Stimulated activated CD4-positive, alpha-beta T cell treated with anti-CD3 and anti-CD28 coated beads, TNF-alpha, amount 100 ng/mL, for 1 hour (primary cell): ENCODE measurements around the gene CCDC102A.
"Not testable (repeated sequence)": the region's sequence is repeated elsewhere in the genome, so short reads cannot be mapped to it uniquely, and the experiment has no call there.

Experiments used
- DNase-seq, 3 donors: peaks; one replicate each; pipeline ENCODE4 v3.0.0-alpha.2; 2020; ENCODE audit warnings: low read depth in 3 of 3, low spot score in 1 of 3

The CCDC102A gene

DNA sequence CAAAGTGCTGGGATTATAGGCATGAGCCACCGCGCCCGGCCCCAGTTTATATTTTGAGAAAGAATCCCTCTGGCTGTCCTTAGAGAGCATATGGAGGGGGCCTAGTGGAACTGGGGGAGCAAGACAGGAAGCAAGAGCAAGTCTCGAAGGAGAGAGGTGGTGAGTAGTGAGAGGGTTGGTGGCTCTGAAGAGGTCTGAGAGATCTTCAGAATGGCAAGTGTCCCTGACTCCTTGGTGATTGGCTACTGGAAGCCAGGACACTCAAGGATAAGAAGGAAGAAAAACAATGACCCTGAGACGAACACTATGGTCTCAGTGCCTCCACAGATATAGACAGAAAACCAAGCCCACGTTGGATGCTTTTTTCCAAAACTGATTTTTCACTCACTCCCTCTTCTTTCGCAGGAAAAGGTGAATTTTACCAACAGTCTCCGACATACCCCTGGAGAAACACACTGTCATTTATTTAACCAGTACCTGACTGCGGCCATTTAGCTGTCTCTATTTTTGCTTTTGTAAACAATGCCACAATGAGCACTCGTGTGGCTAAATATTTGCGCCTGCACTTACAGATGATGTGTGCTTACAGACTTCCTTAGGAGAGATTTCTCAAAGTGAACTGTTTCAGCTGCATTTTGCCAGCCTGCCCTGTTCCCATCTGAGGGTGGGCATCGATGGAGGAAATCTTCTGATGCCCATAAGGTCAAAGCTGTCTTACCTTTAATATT is 34.2 kb downstream of the CCDC102A start:
- DNase-seq: no peak

GRCh38 chr16:57501492-57501891 is 34.9 kb downstream of the CCDC102A start:
- DNase-seq: no peak

GRCh38 chr16:57500578-57501111 is 35.7 kb downstream of the CCDC102A start:
- no peak for DNase-seq

- DNase-seq: not testable (repeated sequence)
Observed at GRCh38 chr16:57499941-57500340, 36.4 kb downstream of the CCDC102A start.

DNA sequence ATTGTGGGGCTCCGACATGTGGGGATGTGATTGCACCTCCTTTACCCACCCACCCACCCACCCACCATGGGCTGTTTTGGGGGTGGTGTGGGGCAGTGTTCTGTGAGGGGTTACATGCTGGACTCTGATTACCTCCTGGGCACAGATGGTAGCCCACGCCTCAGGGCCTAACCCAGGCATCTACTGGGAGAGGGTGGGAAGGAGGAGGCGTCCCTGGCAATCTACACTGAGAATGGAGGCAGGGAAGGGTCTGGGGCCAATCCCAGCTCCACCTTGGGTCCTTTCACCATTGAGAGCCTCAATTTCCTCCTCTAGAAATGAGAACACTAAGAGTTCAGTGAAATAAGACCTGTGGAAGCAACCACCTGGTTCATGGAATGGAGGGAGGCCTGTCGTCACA is 38.3 kb downstream of the CCDC102A start:
- DNase-seq: no peak

GRCh38 chr16:57497121-57497520 is 39.2 kb downstream of the CCDC102A start:
- DNase-seq: no peak

DNA sequence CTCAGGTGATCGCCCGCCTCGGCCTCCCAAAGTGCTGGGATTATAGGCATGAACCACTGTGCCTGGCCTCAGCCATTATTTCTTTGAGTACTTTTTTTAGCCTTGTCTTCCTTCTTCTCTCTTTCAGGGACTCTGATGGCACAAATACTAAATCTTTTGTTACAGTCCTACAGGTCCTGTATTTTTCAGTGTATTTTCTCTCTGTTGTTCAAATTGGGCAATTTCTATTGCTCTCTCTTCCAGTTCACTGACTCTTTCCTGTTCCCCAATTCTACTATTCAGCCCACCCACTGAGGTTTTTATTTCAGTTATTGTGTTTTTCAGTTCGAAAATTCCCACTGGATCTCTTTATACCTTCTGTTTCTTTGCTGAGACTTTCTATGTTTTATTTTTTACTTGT is 42.6 kb downstream of the CCDC102A start:
- no peak for DNase-seq

- no peak for DNase-seq
Observed at GRCh38 chr16:57489229-57489628, 47.1 kb downstream of the CCDC102A start.

DNA sequence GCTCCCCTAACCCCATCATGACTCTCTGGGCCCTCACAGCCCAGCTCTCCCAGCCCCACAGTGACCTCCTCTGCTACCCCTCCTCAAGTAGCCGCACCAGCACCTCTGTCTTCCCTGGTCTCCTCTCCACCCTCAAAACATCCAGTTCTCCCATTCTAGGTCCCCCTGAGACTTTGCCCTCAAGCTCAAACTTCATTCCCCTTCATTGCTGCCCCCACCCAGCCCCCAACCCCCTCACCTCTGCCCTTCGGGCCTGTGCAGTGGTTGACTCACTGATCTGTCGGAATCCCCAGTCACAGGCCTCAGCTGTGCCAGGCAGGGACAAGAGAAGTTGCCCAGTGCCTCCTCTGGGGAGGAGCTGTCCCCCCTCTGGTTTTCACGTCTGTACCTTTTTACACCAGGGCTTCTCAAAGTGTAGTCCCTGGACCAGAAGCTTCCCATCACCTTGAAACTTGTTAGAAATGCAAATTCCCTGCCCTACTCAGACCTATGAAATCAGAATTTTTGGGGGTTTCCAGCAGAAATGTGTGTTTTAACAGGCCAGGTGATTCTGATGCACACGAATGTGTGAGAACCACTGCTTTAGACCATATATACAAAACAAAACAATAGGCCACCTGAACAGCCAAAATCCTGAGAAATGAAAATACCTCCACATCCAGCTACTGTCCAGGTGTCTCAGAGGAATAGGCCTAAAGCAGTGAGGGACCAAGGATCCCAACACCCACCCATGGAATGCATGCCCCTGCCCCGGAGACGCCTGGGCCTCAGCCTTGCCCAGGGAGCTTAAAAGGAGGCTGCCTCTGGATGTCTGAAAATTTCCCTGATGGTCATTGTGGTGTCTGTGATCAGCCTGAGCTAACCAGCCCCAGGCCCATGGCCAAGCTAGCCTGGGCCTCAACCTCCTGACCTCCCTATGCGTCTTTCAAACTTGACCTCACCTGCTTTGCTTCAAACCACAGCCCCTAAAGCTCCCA is 49.2 kb downstream of the CCDC102A start:
- DNase-seq: no peak

- DNase-seq: peak; percentile 34 to 80 (median 52)
Observed at GRCh38 chr16:57485916-57486857, 50.2 kb downstream of the CCDC102A start, which contains the start of gene DOK4. Gene DOK4 (minus strand): TSS chr16:57486493. CDS start chr16:57479507, 6,986 bp downstream.

DNA sequence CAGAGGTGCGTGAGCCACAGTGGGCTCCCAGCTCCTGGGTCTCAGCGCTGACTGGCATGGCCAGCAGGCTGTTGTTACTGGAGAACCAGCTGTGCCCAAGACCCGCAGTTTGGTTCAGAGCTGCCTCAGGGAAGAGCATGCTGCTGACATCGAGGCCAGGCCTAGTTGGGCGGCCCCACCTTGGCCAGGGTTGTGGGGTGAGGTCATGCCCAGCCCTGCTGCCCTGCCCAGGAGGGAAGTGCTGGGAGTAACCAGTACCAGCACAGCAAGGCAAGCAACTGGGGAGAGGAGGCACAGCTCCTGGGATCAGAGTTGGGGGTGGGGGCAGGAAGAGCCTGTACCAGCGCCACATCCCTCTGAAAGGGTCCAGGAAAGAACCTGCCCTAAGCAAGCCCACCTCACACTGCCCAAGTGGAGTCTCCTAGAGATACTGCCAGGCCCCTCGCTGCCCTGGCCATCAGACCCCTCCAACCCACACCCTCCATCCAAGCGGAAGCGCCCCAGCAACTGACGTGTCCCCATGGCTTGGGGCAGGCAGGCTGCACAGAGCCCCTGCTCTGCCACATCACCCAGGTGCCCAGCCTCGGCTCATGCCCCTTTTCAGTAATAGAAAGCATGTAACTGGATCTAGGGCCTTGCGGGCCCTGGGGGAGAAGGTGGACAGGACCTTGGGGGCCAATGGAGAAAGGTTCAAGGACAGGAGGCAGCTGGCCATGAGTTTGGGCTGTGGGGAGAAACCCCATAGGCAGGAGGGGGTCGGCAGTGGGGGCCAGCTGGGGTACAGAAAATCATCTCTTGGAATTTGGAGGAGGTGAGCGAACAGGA is 51.1 kb downstream of the CCDC102A start:
- DNase-seq: no peak

GRCh38 chr16:57484515-57485005 is 51.8 kb downstream of the CCDC102A start:
- DNase-seq: no peak

GRCh38 chr16:57483725-57484514 is 52.5 kb downstream of the CCDC102A start:
- DNase-seq: no peak

DNA sequence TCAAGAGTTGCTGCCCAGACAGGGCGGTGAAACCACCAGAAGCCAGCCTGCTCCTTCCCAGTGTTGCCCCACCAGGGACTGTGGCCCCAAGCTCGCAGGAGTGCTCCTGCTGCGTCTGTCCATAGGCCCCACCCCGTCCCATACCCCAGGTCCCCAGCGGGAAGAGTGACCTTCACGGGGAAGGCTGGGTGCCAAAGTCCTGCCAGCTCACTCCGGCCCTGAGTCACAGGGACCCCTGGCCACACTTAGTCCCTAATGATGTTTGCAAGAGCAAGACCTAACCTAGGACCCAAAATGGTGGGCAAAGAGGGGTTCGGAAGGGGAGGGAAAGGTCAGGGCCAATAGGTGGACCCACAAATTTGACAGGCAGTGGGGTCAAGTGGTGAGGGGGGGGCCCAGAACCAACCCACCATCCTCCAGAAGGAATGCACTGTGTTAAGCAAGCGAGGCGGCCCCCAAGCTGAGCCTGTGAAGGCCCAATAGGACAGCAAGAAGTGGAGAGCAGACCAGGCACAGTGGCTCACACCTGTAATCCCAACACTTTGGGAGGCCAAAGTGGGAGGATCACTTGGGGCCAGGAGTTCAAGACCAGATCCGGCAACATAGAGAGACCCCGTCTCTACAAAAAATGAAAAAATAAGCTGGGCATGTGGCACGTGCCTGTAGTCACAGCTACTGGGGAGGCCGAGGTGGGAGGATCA is 53.4 kb downstream of the CCDC102A start:
- no peak for DNase-seq

GRCh38 chr16:57481421-57481820 is 55.0 kb downstream of the CCDC102A start:
- no peak for DNase-seq

DNA sequence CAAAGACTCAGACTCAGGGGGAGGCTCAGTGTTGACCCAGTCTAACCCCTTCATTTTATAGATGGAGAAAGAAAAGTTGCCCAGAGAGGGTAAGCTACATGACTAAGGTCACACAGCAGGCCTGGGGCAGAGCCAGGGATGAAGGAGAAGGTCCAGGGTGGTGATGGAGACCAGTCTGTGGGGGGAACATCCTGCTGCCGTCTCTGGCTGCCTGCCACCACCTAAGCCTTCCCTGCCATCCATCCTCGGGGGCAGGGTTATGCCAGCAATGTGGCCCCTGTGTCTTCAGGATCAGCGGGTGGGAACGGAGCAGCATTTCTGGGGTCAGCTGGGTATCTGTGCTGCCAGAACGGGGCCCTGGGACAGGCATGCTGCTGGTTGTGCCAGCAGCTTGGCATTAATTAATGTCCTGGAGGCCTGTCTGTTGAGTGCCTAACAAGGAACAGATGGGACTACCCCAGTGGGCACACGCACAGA is 55.6 kb downstream of the CCDC102A start:
- no peak for DNase-seq

- DNase-seq: no peak
Observed at GRCh38 chr16:57479976-57480753, 56.2 kb downstream of the CCDC102A start.
